NT2/D1 (cell line): ENCODE results near the gene BICC1.

ENCODE experiments used
- SUZ12 ChIP-seq: IDR thresholded peaks from 2 replicates; pipeline ENCODE4 v1.6.1; 2011; ENCODE audit not compliant: insufficient read length, insufficient read depth; ENCODE audit errors: extremely low read depth
- YY1 ChIP-seq: IDR thresholded peaks from 2 replicates; pipeline ENCODE4 v1.6.1; 2011; ENCODE audit not compliant: insufficient read length, insufficient read depth
- ZNF274 ChIP-seq: IDR thresholded peaks from 2 replicates; pipeline ENCODE4 v1.6.1; 2011; ENCODE audit warnings: mild to moderate bottlenecking, low read depth, low read length

DNA sequence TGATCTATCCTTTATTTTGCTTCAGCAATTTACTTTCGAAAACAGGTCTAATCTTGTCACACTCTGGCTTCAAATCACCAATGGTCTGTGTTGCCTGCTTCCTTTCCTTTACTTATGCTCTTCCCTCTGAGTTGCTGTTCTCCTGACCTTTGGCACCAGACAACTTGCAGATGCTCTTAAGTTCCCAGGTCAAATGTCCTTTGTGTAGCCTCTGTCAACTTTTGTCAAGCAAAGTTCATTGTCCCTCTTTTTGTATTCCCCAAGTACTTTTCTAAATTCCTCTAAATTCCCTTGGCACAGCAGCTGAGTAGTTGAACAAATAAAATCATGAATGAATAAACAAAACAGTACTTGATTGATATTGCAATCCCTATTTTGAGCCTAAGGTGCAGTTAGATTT lies 289.4 kb downstream of the BICC1 start:
- TF ChIP-seq YY1 (no peak), SUZ12 (no peak), ZNF274 (no peak)
